Hematopoietic multipotent progenitor cell treated with erythropoietin and hydrocortisone succinate and interleukin-3 and kit ligand, for 17 days (in vitro differentiated cells): ENCODE results near the gene TBC1D17.
"Not testable (repeated sequence)": the region's sequence is repeated elsewhere in the genome, so short reads cannot be mapped to it uniquely, and the experiment has no call there.

Experiments used
- DNase-seq: peaks from one replicate; pipeline ENCODE4 v3.0.0-alpha.2; 2015; ENCODE audit warnings: low spot score

The TBC1D17 gene

GRCh38 chr19:49921871-49922795, 44.6 kb downstream of the TBC1D17 start:
- no peak for DNase-seq

DNA sequence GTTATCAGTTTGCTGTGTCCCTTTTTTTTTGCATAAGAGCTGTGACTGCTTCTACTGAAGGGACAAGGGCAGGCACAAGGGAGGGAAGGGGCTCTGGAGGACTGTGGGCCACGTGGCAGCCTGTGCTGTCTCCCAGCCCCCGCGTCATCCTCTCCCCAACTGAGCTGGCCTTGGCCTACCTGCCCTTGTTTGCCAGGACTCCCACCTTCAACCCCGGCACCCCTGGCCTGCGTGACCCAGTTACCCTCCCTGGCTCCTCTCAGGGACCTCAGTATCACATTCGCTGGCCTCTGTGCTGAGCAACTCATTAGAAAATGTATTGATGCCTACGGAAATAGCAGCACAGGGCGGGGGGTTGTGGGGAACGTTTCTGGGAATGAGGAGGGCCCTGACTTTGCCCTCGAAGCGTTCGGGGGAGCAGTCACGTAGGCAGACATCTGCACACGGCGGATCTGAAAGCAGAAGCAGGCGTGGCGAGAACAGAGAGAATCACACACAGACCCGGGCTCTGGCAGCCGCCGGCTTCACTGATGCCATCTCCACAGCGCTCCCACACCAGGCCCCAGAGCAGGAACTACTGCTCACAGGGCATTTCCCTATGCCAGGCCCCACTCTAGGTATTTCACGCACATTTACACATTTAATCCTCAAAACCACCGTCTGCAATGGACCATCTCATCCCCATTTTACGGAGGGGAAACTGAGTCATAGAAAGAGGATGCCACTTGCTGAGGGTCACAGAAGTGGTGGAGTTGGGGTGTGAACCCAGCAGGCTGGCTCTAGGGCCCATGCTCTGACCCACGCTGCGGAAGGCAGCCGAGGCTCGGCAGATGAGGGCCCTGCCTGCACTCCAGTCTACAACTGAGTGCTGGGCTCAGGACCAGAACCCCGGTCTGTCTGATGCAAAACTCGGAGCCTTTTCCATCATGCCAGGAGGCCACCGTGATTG, 45.8 kb downstream of the TBC1D17 start:
- no peak for DNase-seq

DNA sequence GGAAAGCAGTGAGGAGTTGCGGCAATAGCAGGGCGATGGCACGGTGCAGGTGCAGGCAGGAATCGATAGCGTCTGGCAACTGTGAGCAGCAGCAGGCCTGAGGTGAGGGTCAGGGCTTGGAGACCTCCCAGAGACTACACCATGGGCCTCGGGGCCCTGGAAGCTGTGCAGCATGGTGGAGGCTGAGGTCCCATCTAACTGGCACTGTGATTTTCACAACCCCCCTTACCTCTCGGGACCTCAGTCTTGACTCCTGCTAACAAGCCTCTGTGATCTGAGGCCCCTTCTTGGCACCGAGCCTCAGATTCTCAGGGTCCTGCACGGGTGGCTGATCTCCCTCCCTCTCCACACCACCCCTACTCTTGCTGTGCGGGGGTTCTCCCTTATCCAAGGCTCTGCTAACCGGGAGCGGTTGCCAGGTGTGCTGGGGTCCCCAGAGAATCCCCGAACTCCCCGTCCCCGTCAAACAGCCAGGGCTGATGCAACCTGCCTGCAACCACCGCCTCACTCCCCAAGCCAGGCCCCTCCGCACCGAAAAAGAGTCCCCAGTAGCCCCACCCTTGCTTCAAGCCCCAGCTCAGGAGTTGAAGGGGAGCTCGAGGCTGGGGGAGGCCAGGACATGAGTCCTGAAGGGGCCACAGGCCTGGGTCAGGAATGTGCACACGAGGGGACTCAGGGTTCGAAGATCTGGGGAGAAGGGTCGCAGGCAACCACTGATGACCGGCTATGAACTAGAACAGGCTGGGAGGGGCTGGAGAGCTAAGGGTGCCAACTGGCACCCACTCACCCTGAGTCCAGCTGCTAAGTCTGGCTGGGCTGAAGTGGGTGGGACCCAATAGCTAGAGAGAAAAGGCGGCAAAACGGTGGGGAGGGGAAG, 46.7 kb downstream of the TBC1D17 start:
- DNase-seq, result no peak

- DNase-seq, result not testable (repeated sequence)
Measured at GRCh38 chr19:49924881-49925210, 47.3 kb downstream of the TBC1D17 start.

DNA sequence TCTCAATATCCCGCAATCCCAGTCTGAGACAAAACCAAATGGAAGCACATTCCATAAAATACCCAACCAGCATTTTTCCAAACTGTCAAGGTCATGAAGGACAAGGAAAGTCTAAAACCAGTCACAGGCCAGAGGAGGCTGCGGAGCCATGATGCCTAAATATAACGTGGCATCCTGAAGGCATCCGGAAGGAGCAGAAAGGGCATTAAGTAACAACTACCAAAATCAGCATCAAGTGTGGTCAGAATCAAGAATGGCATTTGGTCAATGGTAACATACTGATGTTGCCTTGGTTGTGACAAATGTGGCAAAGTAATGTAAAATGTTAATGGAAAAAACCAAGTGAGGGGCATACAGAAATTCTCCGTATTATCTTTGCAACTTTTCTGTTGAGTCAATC, 48.0 kb downstream of the TBC1D17 start:
- DNase-seq, result no peak

DNA sequence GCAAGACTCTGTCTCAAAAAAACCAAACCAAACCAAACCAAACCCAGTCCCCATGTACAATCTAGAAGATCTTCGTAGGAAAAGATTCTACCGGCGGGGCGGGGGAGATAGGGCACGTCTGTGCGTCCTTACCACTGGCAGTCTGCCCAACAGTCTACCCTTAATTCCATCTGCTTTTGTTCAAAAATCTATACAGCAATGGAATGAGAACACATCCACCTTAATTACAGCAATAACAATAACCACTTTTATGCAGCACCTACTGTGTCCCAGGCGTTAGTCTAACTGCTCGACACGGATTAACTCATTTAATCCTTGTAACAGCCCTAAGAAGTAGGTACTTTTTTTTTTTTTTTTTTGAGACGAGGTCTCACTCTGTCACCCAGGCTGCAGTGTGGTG, 49.0 kb downstream of the TBC1D17 start:
- no peak for DNase-seq

- DNase-seq, result no peak
Measured at GRCh38 chr19:49927526-49928264, 50.2 kb downstream of the TBC1D17 start.

- no peak for DNase-seq
Measured at GRCh38 chr19:49929121-49929610, 51.7 kb downstream of the TBC1D17 start, which contains the start of the genes ATF5 and NUP62. Gene ATF5 (plus strand): TSS chr19:49929205. CDS start chr19:49930851, 1,646 bp downstream. Gene NUP62 (minus strand): TSS chr19:49929504. CDS start chr19:49909807, 19,697 bp downstream.

DNA sequence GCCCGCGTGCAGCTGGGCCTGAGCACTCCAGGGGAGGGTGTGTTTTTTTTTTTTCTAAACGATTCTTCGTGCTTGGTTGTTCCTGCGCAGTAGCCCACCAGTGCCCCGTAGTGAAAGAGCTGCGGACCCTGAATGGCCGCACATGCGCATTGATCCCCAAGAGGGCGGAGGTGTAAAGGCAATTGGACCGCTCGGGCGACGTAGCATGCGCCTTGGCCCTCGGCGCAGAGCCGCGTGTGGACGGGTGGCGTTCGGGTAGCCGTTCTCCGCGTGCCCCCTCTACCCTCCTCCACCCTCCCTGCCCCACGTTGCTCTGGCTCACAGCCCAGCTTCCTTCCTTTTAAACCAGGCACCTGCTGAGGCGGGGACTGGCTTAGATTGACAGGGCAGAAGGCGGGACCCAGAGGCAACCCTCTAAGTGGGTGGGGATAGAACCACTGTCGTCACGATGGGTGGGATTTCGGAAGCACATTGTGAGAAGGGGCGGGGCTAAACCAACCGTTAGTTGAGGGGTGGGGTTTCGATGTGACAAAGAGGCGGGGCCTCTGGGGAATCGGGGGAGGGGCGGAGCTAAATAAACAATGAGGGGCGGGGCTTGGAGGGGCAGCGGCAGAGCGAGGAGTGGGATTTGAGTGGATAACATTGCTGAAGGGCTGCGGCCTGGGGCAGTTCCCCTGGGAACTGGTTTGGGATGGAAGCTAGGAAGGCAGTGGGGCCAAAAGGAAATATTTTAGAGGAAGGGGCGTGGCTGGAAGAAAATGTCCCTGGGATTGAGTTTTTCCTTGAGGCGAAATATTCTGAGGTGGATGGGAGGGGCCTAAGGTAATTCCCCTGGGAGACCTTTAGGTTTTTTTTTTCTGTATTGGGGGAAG, 52.3 kb downstream of the TBC1D17 start:
- peak; percentile 95 for DNase-seq

GRCh38 chr19:49930483-49931011, 53.0 kb downstream of the TBC1D17 start:
- DNase-seq, result no peak

DNA sequence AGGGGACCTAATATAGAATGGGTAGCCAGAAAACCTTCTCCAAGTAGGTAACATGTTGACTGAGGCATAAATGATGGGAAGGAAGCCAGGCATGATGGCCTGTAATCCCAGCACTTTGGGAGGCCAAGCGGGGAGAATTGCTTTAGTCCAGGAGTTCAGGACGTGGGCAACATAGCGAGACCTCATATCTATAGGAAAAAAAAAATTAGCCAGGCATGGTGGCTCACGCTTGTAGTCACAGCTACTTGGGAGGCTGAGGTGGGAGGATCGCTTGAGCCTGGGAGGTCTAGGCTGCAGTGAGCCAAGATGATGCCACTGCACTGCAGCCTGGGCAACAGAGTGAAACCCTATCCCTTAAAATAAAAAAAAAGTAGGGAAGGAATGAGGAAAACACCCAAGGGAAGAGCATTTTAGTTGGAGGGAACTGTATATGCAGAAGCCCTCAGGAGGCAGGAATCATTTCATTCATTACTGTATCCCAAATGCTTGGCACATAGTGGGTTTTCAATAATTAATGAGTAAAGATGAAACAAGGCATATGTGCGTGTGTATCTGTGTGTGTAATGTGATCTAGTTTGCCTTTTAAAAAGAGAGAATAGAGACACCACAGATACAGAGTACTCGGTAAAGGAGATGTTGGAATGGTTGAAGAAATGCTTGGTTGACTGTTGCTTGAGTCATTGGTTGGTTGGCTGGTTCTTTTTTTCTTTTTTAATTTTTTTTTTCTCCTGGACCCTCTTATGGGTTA, 54.0 kb downstream of the TBC1D17 start:
- DNase-seq, result no peak

DNA sequence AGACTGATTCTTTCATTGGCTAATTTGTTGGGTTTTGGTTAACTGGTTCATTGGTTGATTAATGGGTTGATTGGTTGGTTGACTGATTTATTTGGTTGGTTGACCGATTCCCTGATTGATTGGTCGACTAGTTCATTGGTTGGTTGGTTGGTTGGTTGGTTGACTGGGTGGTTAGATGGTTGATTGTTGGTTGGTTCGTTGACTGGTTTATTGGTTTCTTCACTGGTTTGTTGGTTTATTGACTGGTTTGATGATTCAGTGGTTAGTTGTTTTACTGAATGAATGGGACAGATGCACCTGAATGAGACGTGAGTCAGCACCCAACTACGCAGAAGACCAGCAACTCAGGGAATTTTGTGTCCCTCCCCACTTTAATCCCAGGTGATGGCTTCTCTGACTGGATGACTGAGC, 54.5 kb downstream of the TBC1D17 start:
- DNase-seq, result no peak

DNA sequence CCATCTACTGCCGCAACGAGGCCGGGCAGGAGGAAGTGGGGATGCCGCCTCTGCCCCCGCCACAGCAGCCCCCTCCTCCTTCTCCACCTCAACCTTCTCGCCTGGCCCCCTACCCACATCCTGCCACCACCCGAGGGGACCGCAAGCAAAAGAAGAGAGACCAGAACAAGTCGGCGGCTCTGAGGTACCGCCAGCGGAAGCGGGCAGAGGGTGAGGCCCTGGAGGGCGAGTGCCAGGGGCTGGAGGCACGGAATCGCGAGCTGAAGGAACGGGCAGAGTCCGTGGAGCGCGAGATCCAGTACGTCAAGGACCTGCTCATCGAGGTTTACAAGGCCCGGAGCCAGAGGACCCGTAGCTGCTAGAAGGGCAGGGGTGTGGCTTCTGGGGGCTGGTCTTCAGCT, 55.2 kb downstream of the TBC1D17 start:
- no peak for DNase-seq

GRCh38 chr19:49933643-49934042, 56.1 kb downstream of the TBC1D17 start:
- no peak for DNase-seq

DNA sequence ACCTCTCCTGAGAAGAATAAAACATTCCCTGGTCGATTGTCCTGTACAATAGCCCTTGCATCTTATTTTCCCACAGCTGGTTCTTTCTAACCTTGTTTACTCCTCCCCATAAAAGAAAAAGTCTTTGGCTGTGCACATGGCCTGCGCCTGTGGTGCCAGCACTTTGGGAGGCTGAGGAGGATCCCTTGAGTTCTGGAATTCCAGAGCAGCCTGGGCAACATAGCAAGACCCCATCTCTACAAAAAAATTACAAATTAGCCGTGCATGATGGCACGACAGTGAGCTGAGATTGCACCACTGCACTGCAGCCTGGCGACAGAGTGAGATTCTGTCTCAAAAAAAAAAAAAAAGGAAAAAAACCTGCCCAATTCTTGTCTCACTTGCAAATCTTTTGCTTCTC, 59.0 kb downstream of the TBC1D17 start:
- no peak for DNase-seq

GRCh38 chr19:49937750-49938381, 60.4 kb downstream of the TBC1D17 start:
- peak; percentile 79 for DNase-seq
